ENCODE data around the gene ATP9B.

ATP9B gene

DNA sequence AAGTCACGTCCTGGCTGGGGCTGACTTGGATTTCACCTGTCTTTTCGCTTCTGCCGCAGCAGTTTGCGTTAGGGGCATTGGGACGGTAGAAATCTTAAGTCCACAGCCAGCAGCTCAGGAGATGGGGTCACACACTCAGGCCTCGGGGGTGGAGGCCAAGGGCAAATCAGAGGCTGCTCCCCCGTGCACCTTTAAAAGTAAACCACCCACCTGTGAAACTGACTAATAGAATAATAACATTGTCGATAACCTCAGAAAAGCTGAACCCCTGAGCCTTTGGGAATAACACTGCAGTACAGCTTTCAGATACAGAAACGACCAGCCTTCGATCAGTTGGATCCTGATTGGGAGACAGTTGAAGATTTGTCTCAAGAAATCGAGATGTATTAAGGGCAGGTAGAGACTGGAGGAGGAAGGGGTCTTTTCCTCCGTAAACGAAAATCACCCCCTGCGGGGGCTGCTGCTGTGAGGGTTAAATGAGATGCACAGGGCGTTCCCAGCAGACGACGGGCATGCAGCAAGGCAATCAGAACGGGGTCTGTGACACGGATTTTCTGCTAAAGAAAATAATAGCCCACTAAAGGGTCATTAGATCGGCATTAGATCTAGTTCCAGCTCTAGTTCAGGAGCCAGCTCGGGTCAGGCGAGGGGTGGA, 310.2 kb downstream of the ATP9B start:
- Histone ChIP-seq H3K27me3 (ENCODE audit: control insufficient read depth in 1 of 2, insufficient read depth in 2 of 2, low read length in 2 of 2) (peaks cover 5 to 7% of the 10 kb centered on the region in 2 donors), H3K4me1 (ENCODE audit: control insufficient read depth in 1 of 2, insufficient read depth in 2 of 2, low read length in 2 of 2) (no peaks in the 10 kb centered on the region), H3K9me3 (ENCODE audit: control insufficient read depth in 1 of 2, low read length in 2 of 2) (no peaks in the 10 kb centered on the region), H3K36me3 (ENCODE audit: control insufficient read depth in 1 of 2, insufficient read depth in 2 of 2, low read length in 2 of 2) (peaks cover 3 to 22% of the 10 kb centered on the region in 2 donors), H3K27ac (ENCODE audit: low read depth, low read length) (no peak overlapping the region), H3K4me3 (ENCODE audit: low read depth in 1 of 2, low read length in 2 of 2) (no peak overlapping the region), H3K9ac (ENCODE audit: low read depth in 1 of 2, low read length in 2 of 2) (no peak overlapping the region)

- Histone ChIP-seq H3K9ac (ENCODE audit: low read depth in 1 of 2, low read length in 2 of 2) (no peak overlapping the region), H3K4me1 (ENCODE audit: control insufficient read depth in 1 of 2, insufficient read depth in 2 of 2, low read length in 2 of 2) (no peaks in the 10 kb centered on the region), H3K36me3 (ENCODE audit: control insufficient read depth in 1 of 2, insufficient read depth in 2 of 2, low read length in 2 of 2) (peaks cover 3 to 15% of the 10 kb centered on the region in 2 donors), H3K9me3 (ENCODE audit: control insufficient read depth in 1 of 2, low read length in 2 of 2) (no peaks in the 10 kb centered on the region), H3K27me3 (ENCODE audit: control insufficient read depth in 1 of 2, insufficient read depth in 2 of 2, low read length in 2 of 2) (peaks cover 5 to 9% of the 10 kb centered on the region in 2 donors), H3K4me3 (ENCODE audit: low read depth in 1 of 2, low read length in 2 of 2) (no peak overlapping the region), H3K27ac (ENCODE audit: low read depth, low read length) (no peak overlapping the region)
Measured at GRCh38 chr18:79379931-79380815, 311.0 kb downstream of the ATP9B start.

GRCh38 chr18:79380816-79381806, 311.9 kb downstream of the ATP9B start:
- peaks cover 3 to 15% of the 10 kb centered on the region in 2 donors for H3K36me3 ChIP-seq (ENCODE audit: control insufficient read depth in 1 of 2, insufficient read depth in 2 of 2, low read length in 2 of 2)
- no peak overlapping the region for H3K4me3 ChIP-seq (ENCODE audit: low read depth in 1 of 2, low read length in 2 of 2)
- H3K9ac ChIP-seq (ENCODE audit: low read depth in 1 of 2, low read length in 2 of 2), result no peak overlapping the region
- H3K27ac ChIP-seq (ENCODE audit: low read depth, low read length), result no peak overlapping the region
- H3K27me3 ChIP-seq (ENCODE audit: control insufficient read depth in 1 of 2, insufficient read depth in 2 of 2, low read length in 2 of 2), result peaks cover 5 to 9% of the 10 kb centered on the region in 2 donors
- no peaks in the 10 kb centered on the region for H3K9me3 ChIP-seq (ENCODE audit: control insufficient read depth in 1 of 2, low read length in 2 of 2)
- no peaks in the 10 kb centered on the region for H3K4me1 ChIP-seq (ENCODE audit: control insufficient read depth in 1 of 2, insufficient read depth in 2 of 2, low read length in 2 of 2)

GRCh38 chr18:79381811-79382311, 312.7 kb downstream of the ATP9B start:
- Histone ChIP-seq H3K36me3 (ENCODE audit: control insufficient read depth in 1 of 2, insufficient read depth in 2 of 2, low read length in 2 of 2) (peaks cover 3 to 15% of the 10 kb centered on the region in 2 donors), H3K4me3 (ENCODE audit: low read depth in 1 of 2, low read length in 2 of 2) (no peak overlapping the region), H3K27ac (ENCODE audit: low read depth, low read length) (no peak overlapping the region), H3K9me3 (ENCODE audit: control insufficient read depth in 1 of 2, low read length in 2 of 2) (no peaks in the 10 kb centered on the region), H3K9ac (ENCODE audit: low read depth in 1 of 2, low read length in 2 of 2) (no peak overlapping the region), H3K4me1 (ENCODE audit: control insufficient read depth in 1 of 2, insufficient read depth in 2 of 2, low read length in 2 of 2) (no peaks in the 10 kb centered on the region), H3K27me3 (ENCODE audit: control insufficient read depth in 1 of 2, insufficient read depth in 2 of 2, low read length in 2 of 2) (peaks cover 5 to 9% of the 10 kb centered on the region in 2 donors)

DNA sequence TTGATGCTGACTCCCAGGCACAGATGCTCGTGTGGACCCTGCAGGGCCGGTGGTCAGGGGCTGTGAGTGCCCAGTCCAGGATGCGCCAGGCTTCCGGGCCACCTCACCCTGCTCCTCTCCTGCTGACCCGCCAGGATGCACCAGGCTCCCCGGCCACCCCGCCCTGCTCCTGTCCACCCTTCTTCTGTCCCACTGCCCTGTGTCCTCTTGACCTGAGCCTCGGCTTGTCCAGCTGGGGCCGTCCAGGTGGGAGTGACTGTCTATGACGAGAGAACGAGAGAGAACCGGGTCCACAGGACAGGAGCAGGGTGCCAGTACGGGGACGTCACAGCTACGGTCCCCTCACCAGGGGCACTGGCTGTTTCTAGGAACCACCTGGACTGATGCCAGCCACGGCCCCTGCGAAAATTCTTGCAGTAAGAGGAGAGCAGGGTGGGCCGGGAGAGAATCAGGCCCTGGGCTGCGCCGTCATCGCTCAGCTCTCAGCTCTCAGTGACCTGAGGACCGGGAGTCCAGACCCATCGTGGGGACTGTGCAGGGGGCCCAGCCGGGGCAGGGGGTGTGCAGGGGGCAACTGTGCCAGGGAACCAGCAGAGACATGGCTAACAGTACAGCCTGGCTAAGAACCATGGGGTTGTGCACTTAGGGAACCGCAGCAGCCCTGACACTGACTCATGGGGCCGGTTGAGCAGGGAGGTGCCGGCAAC, 313.6 kb downstream of the ATP9B start:
- Histone ChIP-seq H3K36me3 (ENCODE audit: control insufficient read depth in 1 of 2, insufficient read depth in 2 of 2, low read length in 2 of 2) (peaks cover 0 to 5% of the 10 kb centered on the region in 2 donors), H3K27ac (ENCODE audit: low read depth, low read length) (no peak overlapping the region), H3K4me3 (ENCODE audit: low read depth in 1 of 2, low read length in 2 of 2) (no peak overlapping the region), H3K27me3 (ENCODE audit: control insufficient read depth in 1 of 2, insufficient read depth in 2 of 2, low read length in 2 of 2) (peaks cover 9 to 12% of the 10 kb centered on the region in 2 donors), H3K9ac (ENCODE audit: low read depth in 1 of 2, low read length in 2 of 2) (no peak overlapping the region), H3K4me1 (ENCODE audit: control insufficient read depth in 1 of 2, insufficient read depth in 2 of 2, low read length in 2 of 2) (no peaks in the 10 kb centered on the region), H3K9me3 (ENCODE audit: control insufficient read depth in 1 of 2, low read length in 2 of 2) (no peaks in the 10 kb centered on the region)

- Histone ChIP-seq H3K4me3 (ENCODE audit: low read depth in 1 of 2, low read length in 2 of 2) (no peak overlapping the region), H3K27ac (ENCODE audit: low read depth, low read length) (no peak overlapping the region), H3K36me3 (ENCODE audit: control insufficient read depth in 1 of 2, insufficient read depth in 2 of 2, low read length in 2 of 2) (no peaks in the 10 kb centered on the region), H3K4me1 (ENCODE audit: control insufficient read depth in 1 of 2, insufficient read depth in 2 of 2, low read length in 2 of 2) (no peaks in the 10 kb centered on the region), H3K27me3 (ENCODE audit: control insufficient read depth in 1 of 2, insufficient read depth in 2 of 2, low read length in 2 of 2) (peaks cover 14 to 18% of the 10 kb centered on the region in 2 donors), H3K9ac (ENCODE audit: low read depth in 1 of 2, low read length in 2 of 2) (no peak overlapping the region), H3K9me3 (ENCODE audit: control insufficient read depth in 1 of 2, low read length in 2 of 2) (no peaks in the 10 kb centered on the region)
Measured at GRCh38 chr18:79383388-79384056, 314.3 kb downstream of the ATP9B start.

DNA sequence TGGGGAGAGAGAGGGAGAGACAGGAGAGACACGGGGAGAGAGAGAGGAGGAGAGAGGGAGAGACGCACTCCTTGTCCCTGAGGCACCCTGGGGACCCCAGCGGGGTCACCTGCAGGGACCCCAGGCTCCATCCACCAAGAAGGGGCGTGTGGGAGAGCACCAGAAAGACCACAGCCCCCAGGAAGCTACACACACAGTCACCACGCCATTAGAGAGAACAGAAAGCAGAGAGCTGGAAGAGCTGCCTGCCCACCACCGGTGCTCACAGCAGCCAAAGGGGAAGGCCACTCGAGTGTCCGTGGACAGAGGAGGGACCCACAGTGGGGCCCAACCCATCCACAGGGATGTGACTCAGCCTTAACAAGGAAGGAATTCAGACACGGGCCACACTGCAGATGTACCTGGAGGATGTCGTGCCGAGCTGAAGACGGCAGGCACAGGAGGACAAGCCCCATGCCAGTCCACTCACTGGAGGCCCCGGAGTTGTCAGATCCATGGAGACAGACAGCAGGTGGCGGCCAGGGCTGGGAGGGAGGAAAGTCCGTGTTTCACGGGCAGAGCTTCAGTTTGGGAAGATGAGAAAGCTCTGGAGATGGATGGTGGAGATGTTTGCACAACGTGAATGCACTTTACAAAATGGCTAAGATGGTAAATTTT, 315.1 kb downstream of the ATP9B start:
- Histone ChIP-seq H3K9me3 (ENCODE audit: control insufficient read depth in 1 of 2, low read length in 2 of 2) (no peaks in the 10 kb centered on the region), H3K36me3 (ENCODE audit: control insufficient read depth in 1 of 2, insufficient read depth in 2 of 2, low read length in 2 of 2) (no peaks in the 10 kb centered on the region), H3K27me3 (ENCODE audit: control insufficient read depth in 1 of 2, insufficient read depth in 2 of 2, low read length in 2 of 2) (peaks cover 21 to 25% of the 10 kb centered on the region in 2 donors), H3K4me3 (ENCODE audit: low read depth in 1 of 2, low read length in 2 of 2) (no peak overlapping the region), H3K27ac (ENCODE audit: low read depth, low read length) (no peak overlapping the region), H3K4me1 (ENCODE audit: control insufficient read depth in 1 of 2, insufficient read depth in 2 of 2, low read length in 2 of 2) (no peaks in the 10 kb centered on the region), H3K9ac (ENCODE audit: low read depth in 1 of 2, low read length in 2 of 2) (no peak overlapping the region)

DNA sequence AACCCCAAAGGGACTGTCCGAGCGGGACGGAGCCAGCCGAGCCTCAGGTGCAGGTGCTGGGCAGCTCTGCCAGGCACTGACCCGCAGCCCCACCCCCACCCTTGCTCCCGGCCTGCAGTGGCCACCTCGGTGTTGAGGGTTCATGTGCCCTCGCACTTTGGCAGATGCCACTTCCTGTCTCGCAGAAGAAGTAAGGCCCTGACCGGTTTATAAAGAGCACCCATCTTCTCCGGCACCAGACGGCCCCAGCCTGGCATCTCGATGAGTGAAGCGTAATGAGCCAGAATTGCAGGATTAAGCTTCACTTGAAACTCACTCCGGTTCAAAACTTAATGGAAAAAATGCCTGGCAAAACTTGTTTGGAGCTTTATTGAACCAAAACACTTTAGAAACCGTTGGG, 315.6 kb downstream of the ATP9B start:
- Histone ChIP-seq H3K4me3 (ENCODE audit: low read depth in 1 of 2, low read length in 2 of 2) (no peak overlapping the region), H3K27me3 (ENCODE audit: control insufficient read depth in 1 of 2, insufficient read depth in 2 of 2, low read length in 2 of 2) (peaks cover 24 to 30% of the 10 kb centered on the region in 2 donors), H3K4me1 (ENCODE audit: control insufficient read depth in 1 of 2, insufficient read depth in 2 of 2, low read length in 2 of 2) (no peaks in the 10 kb centered on the region), H3K9ac (ENCODE audit: low read depth in 1 of 2, low read length in 2 of 2) (no peak overlapping the region), H3K36me3 (ENCODE audit: control insufficient read depth in 1 of 2, insufficient read depth in 2 of 2, low read length in 2 of 2) (no peaks in the 10 kb centered on the region), H3K9me3 (ENCODE audit: control insufficient read depth in 1 of 2, low read length in 2 of 2) (no peaks in the 10 kb centered on the region), H3K27ac (ENCODE audit: low read depth, low read length) (no peak overlapping the region)
